WTC11 (cell line): ENCODE data around the gene ZNF717.

Source experiments
- SMAD3 ChIP-seq: sonication (generic); formaldehyde crosslinking; IDR thresholded peaks from 2 replicates; pipeline ENCODE4 v1.8.0; 2022; ENCODE audit warnings: missing genetic modification reagents, mild to moderate bottlenecking, borderline replicate concordance
- TF ChIP-seq, protein P1 (sequence below): fragments of 200-600 bp; IDR thresholded peaks from 2 replicates; pipeline ENCODE4 v1.8.0; 2022; ENCODE audit warnings: antibody characterized with exemption
- TF ChIP-seq, protein P2 (sequence below): sonication (generic); formaldehyde crosslinking; IDR thresholded peaks from 2 replicates; pipeline ENCODE4 v1.8.1; 2022; ENCODE audit warnings: mild to moderate bottlenecking, missing genetic modification reagents, moderate library complexity, borderline replicate concordance

DNA sequence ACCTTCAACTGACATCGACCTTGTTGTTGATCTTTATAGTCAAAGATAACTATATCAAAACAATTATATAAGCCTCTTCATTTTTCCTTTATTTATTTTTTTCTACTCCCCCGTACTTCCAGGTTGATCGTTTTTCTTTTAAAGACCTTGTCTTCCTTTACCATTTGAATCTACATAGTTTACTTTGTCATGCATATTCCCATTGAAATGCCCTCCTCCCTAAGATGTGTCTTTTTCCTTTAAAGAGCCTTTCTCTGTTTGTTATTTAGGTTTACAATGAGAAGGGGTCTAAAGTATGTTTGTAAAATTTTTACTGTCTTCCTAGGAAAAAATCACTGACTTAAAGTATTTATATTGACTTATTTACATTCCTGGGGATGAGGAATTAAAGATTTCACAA lies 29.4 kb upstream of the ZNF717 start:
- TF ChIP-seq, protein P1, sequence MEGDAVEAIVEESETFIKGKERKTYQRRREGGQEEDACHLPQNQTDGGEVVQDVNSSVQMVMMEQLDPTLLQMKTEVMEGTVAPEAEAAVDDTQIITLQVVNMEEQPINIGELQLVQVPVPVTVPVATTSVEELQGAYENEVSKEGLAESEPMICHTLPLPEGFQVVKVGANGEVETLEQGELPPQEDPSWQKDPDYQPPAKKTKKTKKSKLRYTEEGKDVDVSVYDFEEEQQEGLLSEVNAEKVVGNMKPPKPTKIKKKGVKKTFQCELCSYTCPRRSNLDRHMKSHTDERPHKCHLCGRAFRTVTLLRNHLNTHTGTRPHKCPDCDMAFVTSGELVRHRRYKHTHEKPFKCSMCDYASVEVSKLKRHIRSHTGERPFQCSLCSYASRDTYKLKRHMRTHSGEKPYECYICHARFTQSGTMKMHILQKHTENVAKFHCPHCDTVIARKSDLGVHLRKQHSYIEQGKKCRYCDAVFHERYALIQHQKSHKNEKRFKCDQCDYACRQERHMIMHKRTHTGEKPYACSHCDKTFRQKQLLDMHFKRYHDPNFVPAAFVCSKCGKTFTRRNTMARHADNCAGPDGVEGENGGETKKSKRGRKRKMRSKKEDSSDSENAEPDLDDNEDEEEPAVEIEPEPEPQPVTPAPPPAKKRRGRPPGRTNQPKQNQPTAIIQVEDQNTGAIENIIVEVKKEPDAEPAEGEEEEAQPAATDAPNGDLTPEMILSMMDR, result no peak
- TF ChIP-seq, protein P2, sequence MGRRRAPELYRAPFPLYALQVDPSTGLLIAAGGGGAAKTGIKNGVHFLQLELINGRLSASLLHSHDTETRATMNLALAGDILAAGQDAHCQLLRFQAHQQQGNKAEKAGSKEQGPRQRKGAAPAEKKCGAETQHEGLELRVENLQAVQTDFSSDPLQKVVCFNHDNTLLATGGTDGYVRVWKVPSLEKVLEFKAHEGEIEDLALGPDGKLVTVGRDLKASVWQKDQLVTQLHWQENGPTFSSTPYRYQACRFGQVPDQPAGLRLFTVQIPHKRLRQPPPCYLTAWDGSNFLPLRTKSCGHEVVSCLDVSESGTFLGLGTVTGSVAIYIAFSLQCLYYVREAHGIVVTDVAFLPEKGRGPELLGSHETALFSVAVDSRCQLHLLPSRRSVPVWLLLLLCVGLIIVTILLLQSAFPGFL (CRISPR knock-in tag), result no peak
- no peak for TF ChIP-seq SMAD3 (CRISPR knock-in tag)
